ENCODE results near the gene PRKCSH. TPM values are rescaled to one million over a fixed set of nuclear protein-coding genes. Genes with fewer than 3 reads are reported as not detected.

The PRKCSH gene
- total RNA-seq, 1 experiment from 2014 or later: 410 TPM

- no peaks in the 10 kb centered on the region for H3K9me2 ChIP-seq (ENCODE audit: insufficient read depth)
- no peak for TF ChIP-seq CTCF (conservative IDR thresholded peaks at IDR 0.05)
- TF ChIP-seq EZH2 (IDR thresholded peaks at IDR 0.05; ENCODE audit: low read depth): no peak
- CTCF ChIA-PET: interaction anchor here (0.6 to 1.3 kb wide), 2 partner anchors 109 to 229 kb away, joined by 4 to 6 read pairs; partner anchors contain the start of gene SWSAP1
- H4K20me1 ChIP-seq (ENCODE audit: insufficient read depth): 0 out of 2 replicates have a peak, but pooled peaks cover 3% of the 10 kb centered on the region
- H3K36me3 ChIP-seq (ENCODE audit: low read depth): no peaks in the 10 kb centered on the region
- peaks cover 18% of the 10 kb centered on the region; the same call in 1 of the 2 replicates for H3F3A ChIP-seq (ENCODE audit: insufficient read depth, low read depth)
- H3K4me3 ChIP-seq: no peak overlapping the region
- POLR2A ChIA-PET (ENCODE audit: unreplicated experiment): no interaction called here
- no peaks in the 10 kb centered on the region for H3K9me3 ChIP-seq (ENCODE audit: insufficient read depth, low read depth)
- H3K27me3 ChIP-seq (ENCODE audit: insufficient read depth, low read depth): no peaks in the 10 kb centered on the region
- no peaks in the 10 kb centered on the region for H3K4me1 ChIP-seq (replicated peaks; ENCODE audit: insufficient read depth)
- no peak for DNase-seq
- no peak overlapping the region for H2AFZ ChIP-seq
- BruUV-seq (replicated peaks): no TSS peak
- no peak overlapping the region for H3K27ac ChIP-seq
- intact Hi-C loops (cut with micrococcal nuclease; ENCODE audit: unreplicated experiment): loop anchor here (2.0 kb wide), 1 partner anchor 191 kb away; no protein-coding TSS in a partner anchor
- no peak overlapping the region for H3K4me2 ChIP-seq
- H3K79me2 ChIP-seq (ENCODE audit: low read depth): no peaks in the 10 kb centered on the region
These were observed 48.1 kb downstream of the PRKCSH start for GRCh38 chr19:11483366-11484111.

GRCh38 chr19:11485245-11485837, 49.9 kb downstream of the PRKCSH start:
- BruUV-seq (replicated peaks): no TSS peak
- Histone ChIP-seq H3K4me3 (no peak overlapping the region), H3K79me2 (ENCODE audit: low read depth) (no peaks in the 10 kb centered on the region), H3K27me3 (ENCODE audit: insufficient read depth, low read depth) (no peaks in the 10 kb centered on the region), H3F3A (ENCODE audit: insufficient read depth, low read depth) (peaks cover 11% of the 10 kb centered on the region; the same call in 1 of the 2 replicates), H3K9me2 (ENCODE audit: insufficient read depth) (no peaks in the 10 kb centered on the region), H3K27ac (no peak overlapping the region), H3K9me3 (ENCODE audit: insufficient read depth, low read depth) (no peaks in the 10 kb centered on the region), H3K4me2 (no peak overlapping the region), H3K36me3 (ENCODE audit: low read depth) (no peaks in the 10 kb centered on the region), H4K20me1 (ENCODE audit: insufficient read depth) (0 out of 2 replicates have a peak, but pooled peaks cover 3% of the 10 kb centered on the region), H3K4me1 (replicated peaks; ENCODE audit: insufficient read depth) (no peaks in the 10 kb centered on the region), H2AFZ (no peak overlapping the region)
- intact Hi-C loops (cut with micrococcal nuclease; ENCODE audit: unreplicated experiment): no loop called here
- no peak for DNase-seq
- ChIA-PET POLR2A (ENCODE audit: unreplicated experiment) (no interaction called here), CTCF (interaction anchor here (0.6 kb wide), 1 partner anchor 1175 kb away, joined by 8 read pairs; no protein-coding TSS in a partner anchor)
- TF ChIP-seq CTCF (conservative IDR thresholded peaks at IDR 0.05): no peak
- no peak for TF ChIP-seq EZH2 (IDR thresholded peaks at IDR 0.05; ENCODE audit: low read depth)

GRCh38 chr19:11486661-11487503, 51.4 kb downstream of the PRKCSH start:
- BruUV-seq (replicated peaks): no TSS peak
- peaks cover 2% of the 10 kb centered on the region; the same call in 1 of the 2 replicates for H3F3A ChIP-seq (ENCODE audit: insufficient read depth, low read depth)
- intact Hi-C loops (cut with micrococcal nuclease; ENCODE audit: unreplicated experiment): no loop called here
- no peaks in the 10 kb centered on the region for H3K27me3 ChIP-seq (ENCODE audit: insufficient read depth, low read depth)
- no peak for TF ChIP-seq EZH2 (IDR thresholded peaks at IDR 0.05; ENCODE audit: low read depth)
- no peak for TF ChIP-seq CTCF (conservative IDR thresholded peaks at IDR 0.05)
- H3K36me3 ChIP-seq (ENCODE audit: low read depth): no peaks in the 10 kb centered on the region
- POLR2A ChIA-PET (ENCODE audit: unreplicated experiment): no interaction called here
- CTCF ChIA-PET: no interaction called here
- H3K9me3 ChIP-seq (ENCODE audit: insufficient read depth, low read depth): no peaks in the 10 kb centered on the region
- DNase-seq: no peak
- H3K9me2 ChIP-seq (ENCODE audit: insufficient read depth): no peaks in the 10 kb centered on the region
- no peak overlapping the region for H3K4me3 ChIP-seq
- H2AFZ ChIP-seq: no peak overlapping the region
- no peaks in the 10 kb centered on the region for H3K79me2 ChIP-seq (ENCODE audit: low read depth)
- H4K20me1 ChIP-seq (ENCODE audit: insufficient read depth): 0 out of 2 replicates have a peak, but pooled peaks cover 3% of the 10 kb centered on the region
- H3K4me1 ChIP-seq (replicated peaks; ENCODE audit: insufficient read depth): no peaks in the 10 kb centered on the region
- no peak overlapping the region for H3K27ac ChIP-seq
- H3K4me2 ChIP-seq: no peak overlapping the region

Measured in PC-9 (cell line).